ENCODE data around the gene CBX5.

The CBX5 gene

DNA sequence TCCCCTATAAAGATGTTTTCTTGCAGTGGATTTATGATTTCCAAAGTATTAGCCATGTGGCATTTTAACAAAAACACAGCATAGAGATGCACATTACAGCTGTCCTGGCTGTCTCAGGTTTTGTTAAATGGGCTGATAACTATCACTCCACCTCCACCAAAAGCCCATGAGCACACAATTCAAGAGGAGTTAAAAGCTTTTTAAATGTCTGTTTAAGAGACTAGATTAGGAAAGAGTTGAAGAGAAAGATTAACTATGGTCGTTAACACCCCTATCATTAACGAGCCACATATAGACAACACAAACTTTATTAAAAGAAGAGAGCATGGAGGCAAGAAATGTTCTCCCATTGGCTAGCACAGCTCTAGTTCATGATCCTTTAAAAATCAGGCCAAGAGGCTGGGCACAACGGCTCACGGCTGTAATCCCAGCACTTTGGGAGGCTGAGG, 14.5 kb downstream of the CBX5 start:
- H3K4me3 Mint-ChIP-seq = no peak overlapping the region
- ATAC-seq (ENCODE audit: low read depth) = no peak
- no peaks in the 10 kb centered on the region for H3K36me3 Mint-ChIP-seq
- H3K27ac Mint-ChIP-seq = no peak overlapping the region
- DNase-seq (ENCODE audit: low spot score in 2 of 2) = no peak
- no peaks in the 10 kb centered on the region for H3K4me1 Mint-ChIP-seq
- no peaks in the 10 kb centered on the region for H3K27me3 Mint-ChIP-seq
- no peaks in the 10 kb centered on the region for H3K9me3 Mint-ChIP-seq

DNA sequence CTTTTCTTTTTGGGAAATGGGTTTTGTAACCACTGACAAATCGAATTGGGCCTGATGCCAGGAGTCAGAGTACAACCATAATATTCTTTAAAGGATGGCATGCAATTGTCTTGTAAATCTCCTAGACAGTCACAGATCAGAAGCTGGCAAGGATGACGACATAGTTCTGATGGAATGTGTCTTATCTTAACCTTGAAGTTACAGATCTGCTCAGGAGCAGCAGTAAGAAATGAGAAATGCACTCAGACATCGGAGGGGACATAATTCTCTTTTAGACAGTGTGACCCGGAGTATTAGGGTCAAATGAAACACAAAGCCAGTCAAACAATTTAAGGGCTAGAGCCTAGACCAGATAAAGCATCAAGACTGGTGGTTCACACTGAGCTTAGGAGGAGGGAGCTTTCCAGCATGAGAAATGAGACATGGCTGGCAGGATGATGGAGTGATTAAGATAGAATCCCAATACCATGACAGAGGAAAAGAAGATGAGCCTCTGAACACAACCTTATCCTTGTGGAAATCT, 17.5 kb downstream of the CBX5 start:
- H3K4me3 Mint-ChIP-seq = no peak overlapping the region
- peaks cover 6% of the 10 kb centered on the region for H3K4me1 Mint-ChIP-seq
- no peak for DNase-seq (ENCODE audit: low spot score in 2 of 2)
- H3K36me3 Mint-ChIP-seq = no peaks in the 10 kb centered on the region
- H3K27me3 Mint-ChIP-seq = no peaks in the 10 kb centered on the region
- no peak for ATAC-seq (ENCODE audit: low read depth)
- H3K27ac Mint-ChIP-seq = no peak overlapping the region
- no peaks in the 10 kb centered on the region for H3K9me3 Mint-ChIP-seq

DNA sequence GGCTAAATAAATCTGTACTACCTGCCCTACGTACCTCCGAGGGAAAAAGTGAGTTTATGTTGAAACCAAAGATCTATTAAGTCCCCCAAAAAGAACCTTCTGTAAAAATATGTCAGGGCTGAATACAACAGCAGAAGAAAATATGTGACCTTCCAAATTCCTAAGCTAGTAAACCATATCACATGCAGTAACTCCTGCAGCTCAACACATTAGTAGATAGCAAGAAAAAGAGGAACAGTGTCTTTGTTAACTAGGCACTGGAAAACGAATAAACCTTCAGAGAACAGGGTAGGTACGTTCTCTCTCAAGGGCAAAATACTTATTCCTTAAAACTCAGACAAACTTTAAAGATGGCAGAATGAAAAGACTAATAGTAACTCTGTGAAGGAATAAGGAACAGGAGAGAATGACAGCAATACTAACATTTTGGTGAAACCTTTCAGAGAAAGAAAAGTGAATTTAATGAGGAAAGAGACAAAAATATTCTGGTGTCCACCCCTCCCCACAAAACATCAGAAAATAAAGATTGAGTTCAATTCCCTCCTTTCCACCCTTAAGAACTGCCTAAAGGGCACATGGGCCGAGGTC, 18.0 kb downstream of the CBX5 start:
- DNase-seq (ENCODE audit: low spot score in 2 of 2) = no peak

DNA sequence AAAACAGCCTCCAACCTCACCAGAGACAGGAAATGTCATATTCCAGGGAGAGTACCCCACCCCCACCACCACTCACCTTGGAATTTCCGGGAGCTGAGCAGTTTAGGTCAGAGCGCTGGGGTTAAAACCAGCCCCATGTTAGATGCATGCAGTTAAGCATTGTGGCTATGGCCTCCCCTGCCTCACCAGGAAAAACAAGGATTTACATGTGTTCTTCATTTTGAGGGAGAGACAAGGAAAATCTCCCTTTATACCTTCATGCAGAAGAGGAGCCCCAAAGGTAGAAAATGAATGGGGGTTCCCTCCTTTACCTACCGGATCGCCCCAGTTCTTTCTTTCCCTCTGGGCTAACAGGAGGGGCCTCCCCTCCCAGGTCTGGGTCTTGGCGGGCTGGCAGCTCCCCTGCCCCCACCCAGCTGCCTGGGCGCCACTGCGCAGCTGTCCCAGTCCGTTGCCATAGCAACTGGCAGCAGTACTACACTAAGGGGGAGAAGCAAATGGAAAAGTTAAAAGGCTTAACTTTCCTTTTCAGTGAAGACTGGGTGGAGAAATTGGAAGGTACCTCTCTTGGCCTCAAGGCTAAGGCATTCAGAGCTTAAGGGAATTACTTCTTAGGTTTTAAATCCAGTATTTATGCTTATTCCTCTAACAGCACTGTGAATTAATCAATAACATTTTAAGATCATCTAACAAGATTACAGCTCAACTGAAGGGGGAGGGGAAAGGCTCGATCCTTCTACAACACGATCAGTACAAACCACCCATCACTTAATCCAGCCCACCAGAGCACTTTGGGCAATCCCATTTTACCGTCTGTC, 20.5 kb downstream of the CBX5 start:
- DNase-seq (ENCODE audit: low spot score in 2 of 2) (peak; percentile 40 to 43), ATAC-seq (ENCODE audit: low read depth) (peak; percentile 96)
- Mint-ChIP-seq H3K9me3 (no peaks in the 10 kb centered on the region), H3K4me3 (peak overlapping the region; percentile 73), H3K4me1 (peaks cover 6% of the 10 kb centered on the region), H3K27ac (peak overlapping the region; percentile 84), H3K36me3 (peaks cover 7% of the 10 kb centered on the region), H3K27me3 (no peaks in the 10 kb centered on the region)

More for the DNA sequence above, 18.0 kb downstream of the CBX5 start:
- H3K4me1 Mint-ChIP-seq = peaks cover 6% of the 10 kb centered on the region
- H3K4me3 Mint-ChIP-seq = no peak overlapping the region
- no peak for ATAC-seq (ENCODE audit: low read depth)
- no peaks in the 10 kb centered on the region for H3K36me3 Mint-ChIP-seq
- H3K9me3 Mint-ChIP-seq = no peaks in the 10 kb centered on the region
- no peak overlapping the region for H3K27ac Mint-ChIP-seq
- no peaks in the 10 kb centered on the region for H3K27me3 Mint-ChIP-seq

DNA sequence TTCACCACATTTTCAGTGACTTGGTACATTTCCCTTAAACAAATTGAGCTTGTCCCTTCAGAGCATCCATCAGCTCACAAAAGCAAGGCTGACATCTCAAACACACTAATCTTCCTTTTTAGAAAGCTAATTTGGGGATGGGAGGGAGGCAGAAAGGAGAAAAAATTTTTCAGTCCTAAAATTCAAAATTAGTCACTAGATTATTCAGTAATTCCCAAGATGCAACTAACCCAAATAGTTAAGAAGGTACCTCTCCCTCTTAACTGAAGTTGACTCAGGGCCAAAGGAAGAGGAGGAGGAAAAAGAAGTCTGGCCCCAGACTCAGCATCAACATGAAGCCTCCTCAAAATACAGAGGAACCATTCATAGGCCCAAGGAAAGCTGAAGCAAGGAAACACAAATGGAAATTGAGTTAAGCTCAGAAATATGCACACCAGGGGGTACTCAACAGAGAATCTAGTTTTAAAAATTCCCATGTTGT, 21.7 kb downstream of the CBX5 start:
- Mint-ChIP-seq H3K27ac (no peak overlapping the region), H3K36me3 (peaks cover 7% of the 10 kb centered on the region), H3K27me3 (no peaks in the 10 kb centered on the region), H3K9me3 (no peaks in the 10 kb centered on the region), H3K4me1 (peaks cover 6% of the 10 kb centered on the region), H3K4me3 (no peak overlapping the region)
- DNase-seq (ENCODE audit: low spot score in 2 of 2) (no peak), ATAC-seq (ENCODE audit: low read depth) (no peak)

DNA sequence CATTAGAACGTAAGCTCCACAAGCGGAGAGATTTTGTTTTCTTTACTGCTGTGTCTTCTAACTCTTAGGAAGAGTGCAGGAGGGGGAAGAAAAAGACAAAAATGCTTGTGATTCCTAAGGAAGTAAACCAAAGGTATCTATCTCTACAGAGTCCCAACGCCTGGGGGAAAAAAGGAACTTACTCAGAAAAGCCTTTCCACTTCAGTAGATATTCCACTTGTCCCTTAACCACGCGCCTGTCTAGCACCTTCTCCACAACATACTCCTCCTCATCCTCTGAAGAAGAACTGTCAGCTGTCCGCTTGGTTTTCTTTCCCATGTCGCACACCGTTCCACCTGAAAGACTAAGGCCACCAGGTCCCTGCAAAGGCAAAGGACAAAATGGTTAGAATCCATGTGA, 22.6 kb downstream of the CBX5 start:
- Mint-ChIP-seq H3K9me3 (no peaks in the 10 kb centered on the region), H3K27ac (no peak overlapping the region), H3K4me1 (peaks cover 6% of the 10 kb centered on the region), H3K27me3 (no peaks in the 10 kb centered on the region), H3K4me3 (no peak overlapping the region), H3K36me3 (peaks cover 9% of the 10 kb centered on the region)
- no peak for ATAC-seq (ENCODE audit: low read depth)
- DNase-seq (ENCODE audit: low spot score in 2 of 2) = no peak

DNA sequence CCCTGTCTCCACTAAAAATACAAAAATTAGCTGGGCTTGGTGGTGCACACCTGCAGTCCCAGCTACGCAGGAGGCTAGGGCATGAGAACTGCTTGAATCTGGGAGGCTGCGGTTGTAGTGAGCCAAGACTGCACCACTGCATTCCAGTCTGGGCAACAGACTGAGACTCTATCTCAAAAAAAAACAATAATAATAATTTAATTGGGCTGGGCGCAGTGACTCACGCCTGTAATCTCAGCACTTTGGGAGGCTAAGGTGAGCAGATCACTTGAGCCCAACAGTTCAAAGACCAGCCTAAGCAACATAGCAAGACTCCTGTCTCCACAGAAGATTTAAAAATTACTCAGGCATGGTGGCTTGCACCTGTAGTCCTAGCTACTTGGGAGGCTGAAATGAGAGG, 26.7 kb downstream of the CBX5 start:
- Mint-ChIP-seq H3K9me3 (no peaks in the 10 kb centered on the region), H3K4me3 (no peak overlapping the region), H3K27me3 (no peaks in the 10 kb centered on the region), H3K36me3 (peaks cover 19% of the 10 kb centered on the region), H3K4me1 (no peaks in the 10 kb centered on the region), H3K27ac (no peak overlapping the region)
- DNase-seq (ENCODE audit: low spot score in 2 of 2) = no peak
- no peak for ATAC-seq (ENCODE audit: low read depth)

DNA sequence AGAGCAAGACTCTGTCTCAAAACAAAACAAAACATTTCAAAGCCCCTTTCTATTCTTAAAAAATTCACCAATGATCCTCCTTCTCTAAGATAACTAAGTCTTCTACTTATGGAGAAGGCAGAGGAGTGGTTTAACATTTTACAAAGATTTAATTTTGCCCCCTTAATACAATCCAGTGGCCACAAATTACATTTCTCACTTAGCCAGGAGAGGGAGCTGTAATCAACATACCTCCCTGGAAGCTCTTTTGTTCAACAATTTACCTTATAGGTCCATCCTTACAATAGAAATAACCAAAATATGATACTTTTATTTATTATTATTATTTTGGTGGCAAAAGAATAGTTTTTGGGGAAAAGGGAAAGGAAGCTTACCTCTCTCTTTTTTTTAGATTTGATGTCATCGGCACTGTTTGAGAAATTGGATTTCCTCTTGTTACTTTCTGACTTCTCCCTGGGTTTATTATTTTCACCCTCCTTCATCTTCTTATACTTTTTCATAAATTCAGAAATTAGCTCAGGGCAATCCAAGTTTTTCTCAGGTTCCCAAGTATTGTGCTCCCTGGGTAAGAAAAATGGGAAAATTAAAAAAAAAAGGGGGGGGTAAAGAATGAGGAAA, 28.1 kb downstream of the CBX5 start:
- no peak overlapping the region for H3K27ac Mint-ChIP-seq
- DNase-seq (ENCODE audit: low spot score in 2 of 2) (peak in 1 of 2 donors; percentile 41), ATAC-seq (ENCODE audit: low read depth) (peak; percentile 72)

DNA sequence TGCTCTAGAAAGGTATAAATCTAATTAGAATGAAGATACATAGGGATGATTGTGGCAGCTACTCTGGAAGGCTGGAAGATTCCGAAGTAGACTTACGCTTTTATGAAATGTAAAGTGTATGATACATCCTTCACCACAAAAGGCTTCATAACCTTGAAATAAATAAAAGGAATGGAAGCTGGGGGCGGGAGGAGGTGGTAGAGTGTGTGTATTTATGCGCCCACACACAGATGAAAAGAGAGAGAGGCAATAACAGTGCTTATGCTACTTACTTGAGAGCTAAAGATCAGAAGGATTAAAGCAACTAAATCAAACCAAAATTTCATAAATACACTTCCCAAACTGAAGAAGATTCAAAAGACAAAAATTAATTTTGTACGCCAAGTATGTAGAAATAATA, 30.4 kb downstream of the CBX5 start:
- H3K27me3 Mint-ChIP-seq = no peaks in the 10 kb centered on the region
- no peak overlapping the region for H3K4me3 Mint-ChIP-seq
- no peaks in the 10 kb centered on the region for H3K4me1 Mint-ChIP-seq
- ATAC-seq (ENCODE audit: low read depth) = no peak
- no peak overlapping the region for H3K27ac Mint-ChIP-seq
- H3K9me3 Mint-ChIP-seq = no peaks in the 10 kb centered on the region
- no peak for DNase-seq (ENCODE audit: low spot score in 2 of 2)
- peaks cover 15% of the 10 kb centered on the region for H3K36me3 Mint-ChIP-seq

More for the DNA sequence above, 28.1 kb downstream of the CBX5 start:
- H3K9me3 Mint-ChIP-seq = no peaks in the 10 kb centered on the region
- H3K27me3 Mint-ChIP-seq = no peaks in the 10 kb centered on the region
- no peaks in the 10 kb centered on the region for H3K4me1 Mint-ChIP-seq
- H3K4me3 Mint-ChIP-seq = no peak overlapping the region
- peaks cover 22% of the 10 kb centered on the region for H3K36me3 Mint-ChIP-seq

DNA sequence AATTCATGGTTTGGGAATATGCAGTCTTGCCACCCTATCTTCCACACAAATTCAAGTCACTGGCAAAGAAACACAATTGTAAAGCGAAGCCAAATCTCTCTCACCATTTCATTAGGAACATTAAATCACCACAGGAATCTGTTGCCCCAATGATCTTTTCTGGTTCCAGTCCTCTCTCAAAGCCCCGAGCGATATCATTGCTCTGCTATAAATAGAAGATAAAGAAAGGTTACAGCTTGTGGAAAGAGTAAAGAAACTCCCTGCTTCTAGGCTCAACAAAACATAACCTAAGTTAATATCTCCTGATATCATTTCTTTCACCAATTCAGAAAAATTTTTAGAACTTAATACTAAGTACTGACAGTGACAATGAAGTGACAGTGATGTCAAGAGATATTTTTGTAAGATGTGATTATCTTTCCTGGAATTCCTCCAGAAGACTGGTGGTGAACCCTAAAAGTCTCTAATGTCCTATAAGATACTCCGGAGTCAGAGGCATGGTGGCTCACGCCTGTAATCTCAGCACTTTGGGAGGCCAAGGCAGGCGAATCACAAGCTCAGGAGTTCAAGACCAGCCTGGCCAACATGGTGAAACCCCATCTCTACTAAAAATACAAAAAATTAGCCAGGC, 33.8 kb downstream of the CBX5 start:
- Mint-ChIP-seq H3K4me3 (no peak overlapping the region), H3K27me3 (no peaks in the 10 kb centered on the region), H3K27ac (no peak overlapping the region), H3K9me3 (no peaks in the 10 kb centered on the region), H3K4me1 (peaks cover 4% of the 10 kb centered on the region), H3K36me3 (peaks cover 17% of the 10 kb centered on the region)
- DNase-seq (ENCODE audit: low spot score in 2 of 2) (no peak), ATAC-seq (ENCODE audit: low read depth) (no peak)

DNA sequence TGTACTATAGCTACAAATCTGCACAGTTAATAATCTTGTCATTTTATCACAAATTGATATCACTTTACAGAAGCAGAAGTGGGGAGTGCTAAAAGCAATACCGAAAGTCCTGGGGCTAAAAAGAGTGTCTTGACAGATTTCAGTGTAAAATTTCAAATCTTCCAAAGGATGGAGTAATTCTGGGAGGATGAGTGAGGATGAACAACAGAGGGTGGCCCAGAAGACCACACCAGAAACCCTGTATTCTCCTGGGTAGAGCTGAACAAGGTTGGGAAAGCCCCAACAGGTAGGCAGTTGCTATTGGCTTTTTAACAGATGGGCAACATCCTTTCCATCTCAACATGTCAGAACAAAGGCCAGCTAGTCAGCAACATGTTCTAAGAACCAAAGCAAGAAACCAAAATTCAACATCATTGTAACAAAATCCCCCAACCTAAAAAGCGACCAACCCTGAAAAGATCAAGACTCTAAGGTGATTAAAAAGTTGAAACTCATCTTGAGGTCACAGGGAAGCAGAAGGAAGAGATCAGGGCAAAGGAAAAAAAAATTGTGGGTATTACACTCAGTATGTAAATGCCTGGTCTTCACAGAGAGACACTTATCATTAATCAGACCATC, 38.8 kb downstream of the CBX5 start:
- DNase-seq (ENCODE audit: low spot score in 2 of 2) (no peak), ATAC-seq (ENCODE audit: low read depth) (no peak)
- H3K27me3 Mint-ChIP-seq = no peaks in the 10 kb centered on the region
- no peaks in the 10 kb centered on the region for H3K9me3 Mint-ChIP-seq
- peaks cover 12% of the 10 kb centered on the region for H3K36me3 Mint-ChIP-seq
- no peak overlapping the region for H3K4me3 Mint-ChIP-seq
- peaks cover 8% of the 10 kb centered on the region for H3K4me1 Mint-ChIP-seq
- H3K27ac Mint-ChIP-seq = peak overlapping the region; percentile 86

DNA sequence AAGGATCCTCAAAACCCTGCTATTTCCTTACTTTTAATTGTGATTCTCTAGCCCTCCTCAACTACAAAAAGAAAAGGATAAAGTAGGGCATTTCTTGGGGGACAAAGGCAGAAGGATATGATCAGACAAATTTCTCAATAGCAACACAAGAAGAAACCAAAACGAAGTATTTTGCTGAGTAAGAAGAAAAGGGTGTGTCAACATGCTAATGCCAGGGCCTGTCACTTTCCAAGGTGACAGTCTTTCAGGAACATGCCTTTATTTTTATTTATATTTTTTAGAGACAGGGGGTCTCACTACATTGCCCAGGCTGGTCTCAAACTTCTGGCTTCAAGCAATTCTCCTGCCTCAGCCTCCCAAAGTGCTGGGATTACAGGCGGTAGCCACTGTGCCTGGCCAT, 39.8 kb downstream of the CBX5 start:
- peak overlapping the region; percentile 69 for H3K27ac Mint-ChIP-seq
- no peaks in the 10 kb centered on the region for H3K9me3 Mint-ChIP-seq
- no peak overlapping the region for H3K4me3 Mint-ChIP-seq
- H3K36me3 Mint-ChIP-seq = peaks cover 12% of the 10 kb centered on the region
- no peaks in the 10 kb centered on the region for H3K27me3 Mint-ChIP-seq
- H3K4me1 Mint-ChIP-seq = peaks cover 8% of the 10 kb centered on the region
- ATAC-seq (ENCODE audit: low read depth) (no peak), DNase-seq (ENCODE audit: low spot score in 2 of 2) (no peak)

DNA sequence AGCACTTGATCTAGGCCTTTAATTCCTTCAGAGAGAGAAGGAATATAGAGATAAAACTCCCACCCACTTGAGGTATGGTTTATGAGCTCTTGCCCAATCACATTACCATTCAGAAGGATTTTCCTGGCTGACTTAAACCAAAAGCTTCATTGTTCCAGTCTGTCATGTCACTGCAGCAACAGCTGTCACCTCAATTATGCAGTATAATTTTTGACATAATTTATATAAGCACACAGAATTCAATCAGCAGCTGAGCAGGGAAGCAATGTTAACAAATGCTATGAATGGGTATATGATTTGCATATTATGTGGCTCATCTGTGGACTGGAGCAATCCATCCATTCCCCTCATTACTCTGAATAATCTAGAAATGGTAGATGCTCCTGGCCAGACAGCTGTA, 40.3 kb downstream of the CBX5 start:
- Mint-ChIP-seq H3K27ac (peak overlapping the region; percentile 69), H3K4me1 (peaks cover 8% of the 10 kb centered on the region), H3K36me3 (peaks cover 14% of the 10 kb centered on the region), H3K27me3 (no peaks in the 10 kb centered on the region), H3K9me3 (no peaks in the 10 kb centered on the region), H3K4me3 (no peak overlapping the region)
- ATAC-seq (ENCODE audit: low read depth) (no peak), DNase-seq (ENCODE audit: low spot score in 2 of 2) (no peak)

Data from memory B cell (primary cell).